Cerebellar nuclear complex (tissue), 1 donor: Measurements from ENCODE around the gene SPINT2.
"Not testable (repeated sequence)": the region's sequence is repeated elsewhere in the genome, so short reads cannot be mapped to it uniquely, and the experiment has no call there.

Experiments used
- DNase-seq, 2 experiments: peaks; one replicate each; lab custom pipeline; 2025; lab: John Stamatoyannopoulos, UW

Gene SPINT2

DNA sequence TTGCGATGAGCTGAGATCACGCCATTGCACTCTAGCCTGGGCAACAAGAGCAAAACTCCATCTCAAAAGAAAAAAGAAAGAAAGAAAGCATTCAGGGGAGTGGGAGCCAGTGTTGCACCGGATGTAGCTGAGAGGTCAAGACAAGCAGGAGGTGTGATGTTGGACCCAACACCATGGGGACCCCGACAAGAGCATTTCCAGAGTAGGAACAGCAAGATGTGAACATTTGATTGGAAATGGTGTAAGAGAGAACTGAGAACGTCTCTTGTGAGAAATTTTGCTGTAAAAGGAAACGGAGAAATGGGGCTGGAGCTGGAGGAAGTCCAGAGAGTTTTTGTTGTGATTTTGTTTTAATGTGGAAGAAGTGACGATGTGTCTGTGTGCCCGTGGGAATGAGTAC, 24.6 kb upstream of the SPINT2 start:
- DNase-seq, result no peak

GRCh38 chr19:38243279-38243673, 21.1 kb upstream of the SPINT2 start:
- no peak for DNase-seq

- DNase-seq, result no peak
These were observed 18.4 kb upstream of the SPINT2 start for GRCh38 chr19:38245826-38246498.

DNA sequence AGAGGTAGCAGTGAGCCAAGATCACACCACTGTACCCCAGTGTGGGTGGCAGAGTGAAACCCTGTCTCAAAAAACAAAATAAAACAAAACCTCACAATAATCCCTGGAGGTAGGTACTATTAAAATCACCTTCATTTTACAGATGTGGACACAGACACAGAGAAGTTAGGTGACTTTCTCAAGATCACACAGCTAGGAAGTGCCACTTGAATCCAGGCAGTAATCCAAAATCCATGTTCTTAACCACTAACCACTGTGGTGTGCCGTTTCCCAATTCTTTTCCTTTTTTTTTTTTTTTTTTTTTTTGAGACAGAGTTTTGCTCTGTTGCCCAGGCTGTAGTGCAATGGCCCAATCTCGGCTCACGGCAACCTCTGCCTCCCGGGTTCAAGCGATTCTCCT, 17.2 kb upstream of the SPINT2 start:
- DNase-seq, result no peak

- no peak for DNase-seq
These were observed 16.6 kb upstream of the SPINT2 start for GRCh38 chr19:38247734-38248268.

- no peak for DNase-seq
These were observed 16.0 kb upstream of the SPINT2 start for GRCh38 chr19:38248421-38248820.

- DNase-seq, result no peak
These were observed 13.9 kb upstream of the SPINT2 start for GRCh38 chr19:38250428-38250820.

DNA sequence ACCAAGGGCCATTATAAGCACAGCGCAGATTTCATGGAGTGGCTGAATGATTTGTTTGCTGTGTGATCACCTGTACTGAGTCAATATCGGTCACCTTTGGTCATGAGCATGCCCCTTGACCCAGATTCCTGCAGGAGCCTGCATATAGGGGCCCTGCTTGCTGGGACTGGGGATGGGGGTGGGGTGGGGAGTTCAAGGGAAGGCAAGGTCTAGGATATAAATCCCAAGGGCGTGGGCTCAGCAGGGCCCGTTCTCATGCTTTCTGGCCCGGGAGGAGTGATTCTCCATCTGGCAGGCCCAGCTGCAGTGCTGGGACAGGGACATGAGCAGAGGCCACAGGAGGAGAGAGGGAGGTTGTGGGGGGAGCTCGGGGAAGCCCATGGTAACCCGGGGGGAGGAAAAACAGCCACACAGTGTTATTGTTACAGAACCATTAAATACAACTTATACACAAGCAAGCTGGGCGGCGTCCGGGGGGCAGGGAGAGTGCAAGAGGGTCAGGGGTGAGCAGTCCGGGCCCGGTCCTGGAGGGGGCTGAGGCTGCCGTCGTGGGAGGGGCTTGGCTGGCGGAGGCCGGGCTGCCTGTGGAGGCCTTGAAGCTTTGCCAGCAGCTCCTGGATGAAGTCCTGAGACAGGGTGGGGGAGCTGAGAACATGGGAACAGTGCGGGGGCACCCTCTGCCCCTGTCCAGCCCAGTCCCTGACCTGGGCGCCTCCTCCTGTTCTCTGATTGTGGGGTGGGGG, 13.4 kb upstream of the SPINT2 start:
- DNase-seq, result no peak

- no peak for DNase-seq
These were observed 12.8 kb upstream of the SPINT2 start for GRCh38 chr19:38251564-38252051.

GRCh38 chr19:38252385-38252784, 12.0 kb upstream of the SPINT2 start:
- no peak for DNase-seq

- DNase-seq, result no peak
These were observed 11.3 kb upstream of the SPINT2 start for GRCh38 chr19:38252941-38253691.

GRCh38 chr19:38253788-38254187, 10.6 kb upstream of the SPINT2 start:
- no peak for DNase-seq

- DNase-seq, result no peak
These were observed 8.9 kb upstream of the SPINT2 start for GRCh38 chr19:38255383-38256014.

DNA sequence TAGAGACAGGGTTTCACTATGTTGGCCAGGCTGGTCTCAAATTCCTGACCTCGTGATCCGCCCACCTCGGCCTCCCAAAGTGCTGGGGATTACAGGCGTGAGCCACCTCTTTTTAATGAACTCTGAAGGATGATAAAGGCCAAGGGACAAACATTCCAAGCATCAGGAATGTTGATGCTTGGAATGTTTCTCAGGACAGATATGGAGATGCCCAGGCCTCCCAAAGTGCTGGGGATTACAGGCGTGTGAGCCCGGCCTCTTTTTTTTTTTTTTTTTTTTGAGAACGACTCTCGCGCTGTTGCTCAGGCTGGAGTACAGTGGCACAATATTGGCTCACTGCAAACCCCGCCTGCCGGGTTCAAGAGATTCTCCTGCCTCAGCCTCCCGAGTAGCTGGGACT, 2.4 kb upstream of the SPINT2 start:
- DNase-seq, result not testable (repeated sequence)

DNA sequence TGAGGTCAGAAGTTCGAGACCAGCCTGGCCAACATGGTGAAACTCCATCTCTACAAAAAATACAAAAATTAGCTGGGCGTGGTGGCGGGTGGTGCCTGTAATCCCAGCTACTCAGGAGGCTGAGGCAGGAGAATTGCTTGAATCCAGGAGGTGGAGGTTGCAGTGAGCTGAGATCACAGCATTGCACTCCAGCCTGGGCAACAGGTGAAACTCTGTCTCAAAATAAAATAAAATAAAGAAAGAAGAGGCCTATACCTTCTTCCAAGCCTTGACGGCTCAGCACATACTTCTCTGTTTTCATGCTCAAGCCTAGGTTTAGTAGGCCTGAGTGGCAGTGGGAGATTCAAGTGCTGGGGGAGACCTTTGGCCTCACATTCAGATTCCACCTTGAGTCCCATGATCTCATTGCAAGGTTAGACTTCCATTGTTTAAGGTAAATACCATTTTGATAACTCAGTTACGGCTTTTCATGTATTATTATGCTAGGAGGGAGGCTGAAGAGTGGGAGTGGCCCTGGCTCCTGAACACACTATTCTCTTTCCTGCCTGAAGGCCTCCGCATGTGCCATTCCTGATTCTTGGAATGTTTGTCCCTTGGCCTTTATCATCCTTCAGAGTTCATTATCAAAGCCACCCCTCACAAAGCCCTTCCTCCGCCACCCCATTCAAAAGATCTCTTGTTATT, 1.6 kb upstream of the SPINT2 start:
- no peak for DNase-seq

DNA sequence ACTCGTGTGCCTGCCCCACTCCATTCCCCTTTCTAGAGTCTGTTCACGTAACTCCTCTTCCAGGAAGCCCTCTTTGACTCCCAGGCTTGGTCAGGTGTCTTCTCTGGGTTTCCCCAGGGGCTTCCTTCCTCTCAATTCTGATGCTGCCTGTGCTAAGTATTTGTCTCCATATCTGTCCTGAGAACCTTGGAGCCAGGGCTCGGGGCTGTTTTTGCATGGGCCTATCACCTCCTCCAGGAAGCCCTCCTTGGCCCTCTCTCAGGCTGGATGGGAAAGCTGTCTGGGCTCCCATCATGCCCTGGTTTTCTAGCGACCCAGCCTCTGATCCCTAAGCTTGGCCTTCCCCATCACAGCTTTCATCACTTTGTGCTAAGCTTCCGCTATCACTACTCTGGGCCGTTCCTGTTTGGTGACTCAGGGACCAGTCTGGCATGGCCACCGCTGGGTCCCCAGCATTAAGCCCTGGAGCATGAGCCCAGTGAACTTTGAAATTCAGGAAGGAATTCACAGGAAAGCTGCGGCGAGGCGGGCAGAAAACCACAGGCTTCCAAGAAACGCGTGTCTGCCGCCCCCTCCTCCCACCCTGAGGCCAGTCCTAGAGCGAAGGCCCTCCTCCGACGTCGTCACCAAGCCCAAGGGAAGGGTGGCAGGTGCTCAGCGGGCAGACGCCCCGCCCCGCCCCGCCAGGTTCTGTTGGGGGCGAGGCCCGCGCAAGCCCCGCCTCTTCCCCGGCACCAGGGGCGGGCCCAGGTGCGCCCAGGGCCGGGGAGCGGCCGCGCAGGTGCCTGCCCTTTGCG, 486 bp upstream of the SPINT2 start:
- DNase-seq, result peak in 1 of 2 experiments; percentile 15

DNA sequence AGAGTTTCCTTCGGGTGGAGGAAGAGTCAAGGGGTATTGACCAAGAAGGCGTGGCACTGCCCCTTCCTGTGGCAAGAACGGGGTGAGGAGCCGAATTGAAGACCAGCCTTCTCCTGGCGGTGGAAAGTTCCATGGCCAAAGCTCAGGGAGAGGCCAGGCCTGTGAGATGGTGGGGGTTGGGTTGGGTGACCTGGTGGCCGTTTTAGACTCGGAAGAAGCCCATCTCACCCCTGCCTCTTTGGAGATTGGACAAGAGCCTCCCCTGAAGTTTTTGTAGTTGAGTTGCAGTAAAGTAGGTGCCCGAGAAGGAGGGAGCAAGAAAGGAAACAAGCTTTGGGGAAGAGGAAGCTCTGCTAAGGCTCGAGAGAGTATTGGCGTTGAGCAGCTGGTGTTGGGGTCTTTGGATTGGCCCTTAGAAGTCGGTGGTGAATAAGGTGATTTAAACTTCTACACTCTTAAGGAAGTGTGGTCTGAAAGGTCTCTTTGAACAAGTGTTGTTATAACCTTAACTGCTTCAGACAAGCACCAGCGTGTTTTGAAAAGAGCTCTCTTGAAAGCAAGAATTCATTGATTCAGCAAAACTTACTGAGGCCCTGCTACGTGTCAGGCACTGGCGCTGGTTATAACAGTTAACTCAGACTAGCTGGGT, 964 bp downstream of the SPINT2 start:
- DNase-seq, result no peak

GRCh38 chr19:38265921-38266429, 1.6 kb downstream of the SPINT2 start:
- no peak for DNase-seq

DNA sequence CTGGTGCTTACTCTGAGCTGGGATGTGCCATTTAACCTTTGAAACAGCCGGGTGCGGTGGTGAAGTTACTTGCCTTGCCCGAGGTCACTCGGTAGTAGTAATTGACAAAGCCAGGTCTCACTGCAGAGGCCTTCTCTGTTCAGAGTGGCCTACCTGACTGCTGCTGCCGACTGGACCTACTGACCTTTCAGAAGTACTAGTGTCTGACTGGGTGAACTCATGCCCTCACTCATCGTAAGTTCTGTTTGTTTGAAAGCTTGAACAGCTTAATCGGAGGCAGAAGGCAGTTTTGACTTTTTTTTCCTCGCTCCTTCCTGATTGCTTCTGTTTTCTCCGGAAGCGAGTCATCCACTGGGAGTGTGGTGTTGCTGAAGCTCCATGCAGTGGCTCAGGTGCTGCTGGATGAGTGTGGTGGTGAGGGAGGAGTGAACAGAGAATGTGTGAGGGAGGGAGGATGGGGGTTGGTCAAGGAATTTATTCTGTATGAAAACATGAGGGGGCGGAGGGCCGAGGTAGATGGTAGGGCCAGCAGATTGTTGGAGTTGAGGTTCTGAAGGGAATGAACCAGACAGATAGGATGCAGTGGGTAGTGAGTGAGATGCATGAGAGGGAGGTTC, 2.7 kb downstream of the SPINT2 start:
- DNase-seq, result no peak
